A673 (cell line): ENCODE measurements around the gene MFF. TPM values are rescaled to one million over a fixed set of nuclear protein-coding genes. Genes with fewer than 3 reads are reported as not detected.
"Not testable (repeated sequence)": the region's sequence is repeated elsewhere in the genome, so short reads cannot be mapped to it uniquely, and the experiment has no call there.

ENCODE experiments used
- BruUV-seq: library from RNA; stranded (reverse); fragments of 400-500 nt; replicated peaks from 2 replicates; lab custom pipeline; 2021; lab: Mats Ljungman, UMichigan
- CTCF ChIA-PET: fragments of 300-600 bp; sonication (Branson Sonifier 250); formaldehyde crosslinking; loops from one replicate; lab custom pipeline; 2022; ENCODE audit warnings: antibody characterized with exemption; lab: Charles Lee
- POLR2A ChIA-PET: fragments of 300-600 bp; sonication (Branson Sonifier 250); formaldehyde crosslinking; loops from one replicate; lab custom pipeline; 2022; ENCODE audit warnings: antibody characterized with exemption; ENCODE audit not compliant: low non-redundant PET; lab: Charles Lee
- DNase-seq: peaks from one replicate; pipeline ENCODE4 v3.0.0-alpha.2; 2015; ENCODE audit warnings: low spot score
- H3K27ac ChIP-seq: fragments of 200-600 bp; sonication (generic); 2 replicates; pipeline ENCODE4 v1.5.1; 2016; ENCODE audit warnings: mixed run types, low read depth, mild to moderate bottlenecking, mixed read lengths, antibody characterized with exemption, low read length; ENCODE audit not compliant: poor library complexity, severe bottlenecking
- H3K27me3 ChIP-seq: fragments of 200-600 bp; sonication (generic); replicated peaks from 2 replicates; pipeline ENCODE4 v1.6.1; 2017; ENCODE audit warnings: mixed run types, low read depth, mild to moderate bottlenecking, mixed read lengths, antibody characterized with exemption, low read length; ENCODE audit not compliant: insufficient read depth, poor library complexity
- H3K36me3 ChIP-seq: fragments of 200-600 bp; sonication (generic); 2 replicates; pipeline ENCODE4 v1.6.1; 2016; ENCODE audit warnings: mixed run types, mild to moderate bottlenecking, mixed read lengths, antibody characterized with exemption, low read length; ENCODE audit not compliant: insufficient read depth, poor library complexity, severe bottlenecking
- H3K4me1 ChIP-seq: fragments of 200-600 bp; sonication (generic); 2 replicates; pipeline ENCODE4 v1.6.1; 2017; ENCODE audit warnings: mixed run types, mild to moderate bottlenecking, mixed read lengths, antibody characterized with exemption, low read length; ENCODE audit not compliant: insufficient read depth, poor library complexity, severe bottlenecking
- H3K4me3 ChIP-seq: fragments of 200-600 bp; sonication (generic); 2 replicates; pipeline ENCODE4 v1.5.1; 2016; ENCODE audit warnings: low read depth, mixed run types, mild to moderate bottlenecking, mixed read lengths, low read length; ENCODE audit not compliant: poor library complexity, severe bottlenecking
- H3K9me3 ChIP-seq: fragments of 200-600 bp; sonication (generic); 2 replicates; pipeline ENCODE4 v1.6.1; 2016; ENCODE audit warnings: mixed run types, low read depth, mild to moderate bottlenecking, mixed read lengths, antibody characterized with exemption, low read length; ENCODE audit not compliant: poor library complexity, severe bottlenecking
- EZH2 ChIP-seq: fragments of 200-600 bp; sonication (generic); IDR thresholded peaks from 2 replicates; pipeline ENCODE4 v1.6.1; 2017; ENCODE audit warnings: borderline replicate concordance, low read depth, mild to moderate bottlenecking, mixed read lengths, antibody characterized with exemption, low read length; ENCODE audit not compliant: poor library complexity, severe bottlenecking
- intact Hi-C: fragments of 100-400 bp; cut with micrococcal nuclease; formaldehyde crosslinking; loops from one replicate; pipeline ENCODE4 v1.10.0; 2022; ENCODE audit not compliant: unreplicated experiment
- total RNA-seq: library from RNA; stranded (reverse); gene quantifications from 2 replicates; pipeline ENCODE4 v1.2.3, GENCODE V29; 2021
- TF ChIP-seq, protein P1 (sequence below): fragments of 300-800, 200-600 bp; sonication (generic); conservative IDR thresholded peaks from 2 replicates; pipeline ENCODE4 v1.5.1; 2017; ENCODE audit warnings: low read depth, mild to moderate bottlenecking, antibody characterized with exemption, low read length, moderate library complexity, mixed read lengths

MFF gene
- total RNA-seq, 1 experiment from 2014 or later, result 113 TPM

DNA sequence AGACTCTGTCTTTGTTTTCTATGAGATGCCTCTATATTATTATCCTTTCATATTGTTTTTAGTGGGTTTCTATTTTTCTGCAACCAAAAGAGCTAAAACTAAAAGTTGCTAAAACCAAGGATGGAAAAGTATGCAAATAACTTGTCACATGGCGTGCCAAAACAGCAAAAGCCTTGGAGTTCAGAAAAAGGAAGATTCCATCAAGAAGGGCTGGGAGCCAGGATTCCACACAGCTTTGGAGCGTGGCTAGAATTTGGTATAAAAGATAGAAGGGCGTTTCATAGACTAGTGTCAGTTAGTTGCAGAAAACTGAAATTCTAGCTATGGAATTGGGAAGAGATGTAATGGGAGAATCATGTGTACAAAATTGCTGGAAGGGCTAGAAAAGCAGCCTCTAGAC, 58.6 kb downstream of the MFF start:
- Histone ChIP-seq H3K27ac (no peak overlapping the region), H3K27me3 (no peaks in the 10 kb centered on the region), H3K4me1 (peaks cover 2% of the 10 kb centered on the region), H3K4me3 (no peak overlapping the region), H3K9me3 (no peaks in the 10 kb centered on the region), H3K36me3 (no peaks in the 10 kb centered on the region)
- intact Hi-C loops, result no loop called here
- DNase-seq, result no peak
- TF ChIP-seq, protein P1, sequence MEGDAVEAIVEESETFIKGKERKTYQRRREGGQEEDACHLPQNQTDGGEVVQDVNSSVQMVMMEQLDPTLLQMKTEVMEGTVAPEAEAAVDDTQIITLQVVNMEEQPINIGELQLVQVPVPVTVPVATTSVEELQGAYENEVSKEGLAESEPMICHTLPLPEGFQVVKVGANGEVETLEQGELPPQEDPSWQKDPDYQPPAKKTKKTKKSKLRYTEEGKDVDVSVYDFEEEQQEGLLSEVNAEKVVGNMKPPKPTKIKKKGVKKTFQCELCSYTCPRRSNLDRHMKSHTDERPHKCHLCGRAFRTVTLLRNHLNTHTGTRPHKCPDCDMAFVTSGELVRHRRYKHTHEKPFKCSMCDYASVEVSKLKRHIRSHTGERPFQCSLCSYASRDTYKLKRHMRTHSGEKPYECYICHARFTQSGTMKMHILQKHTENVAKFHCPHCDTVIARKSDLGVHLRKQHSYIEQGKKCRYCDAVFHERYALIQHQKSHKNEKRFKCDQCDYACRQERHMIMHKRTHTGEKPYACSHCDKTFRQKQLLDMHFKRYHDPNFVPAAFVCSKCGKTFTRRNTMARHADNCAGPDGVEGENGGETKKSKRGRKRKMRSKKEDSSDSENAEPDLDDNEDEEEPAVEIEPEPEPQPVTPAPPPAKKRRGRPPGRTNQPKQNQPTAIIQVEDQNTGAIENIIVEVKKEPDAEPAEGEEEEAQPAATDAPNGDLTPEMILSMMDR, result no peak
- TF ChIP-seq EZH2, result no peak
- ChIA-PET CTCF (no interaction called here), POLR2A (no interaction called here)
- BruUV-seq, result no TSS peak

GRCh38 chr2:227386630-227387029, 61.6 kb downstream of the MFF start:
- CTCF ChIA-PET, result no interaction called here
- POLR2A ChIA-PET, result interaction anchor here (0.6 kb wide), 1 partner anchor 1067 kb away, joined by 4 read pairs; no protein-coding TSS in a partner anchor

DNA sequence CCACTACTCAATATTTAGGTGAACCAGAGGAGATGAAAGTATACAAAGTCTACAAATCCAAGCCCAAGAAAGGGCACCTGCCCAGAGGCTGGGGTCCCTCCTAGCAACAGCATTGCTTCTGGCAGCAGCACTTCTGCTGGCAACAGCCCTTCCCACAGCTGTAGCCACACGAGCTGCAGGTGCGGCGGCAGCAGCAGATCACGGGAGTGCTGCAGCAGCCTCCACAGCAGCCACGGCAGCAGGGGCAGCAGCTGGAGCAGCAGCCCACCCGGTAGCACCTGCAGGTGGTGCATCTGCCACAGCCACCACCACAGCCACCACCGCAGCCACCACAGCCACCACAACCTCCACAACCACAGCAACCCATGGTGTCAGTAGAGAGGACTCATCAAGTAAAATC, 62.5 kb downstream of the MFF start, which contains the start of gene SCYGR1:
SCYGR1 (minus strand) TSS at position 367 of the 400 bp plus-strand sequence; CDS start at position 367, 0 bp downstream.
- H3K4me3 ChIP-seq, POLR2A ChIA-PET, intact Hi-C loops, BruUV-seq, H3K9me3 ChIP-seq, H3K36me3 ChIP-seq, H3K27me3 ChIP-seq, H3K4me1 ChIP-seq, H3K27ac ChIP-seq, CTCF ChIA-PET, DNase-seq: not testable (repeated sequence)

More at GRCh38 chr2:227386630-227387029, 61.6 kb downstream of the MFF start:
- H3K4me3 ChIP-seq, result no peak overlapping the region
- H3K27ac ChIP-seq, result no peak overlapping the region
- no peak for DNase-seq
- BruUV-seq, result no TSS peak
- H3K4me1 ChIP-seq, result peaks cover 3% of the 10 kb centered on the region
- H3K9me3 ChIP-seq, result no peaks in the 10 kb centered on the region
- intact Hi-C loops, result no loop called here
- no peak for TF ChIP-seq EZH2
- TF ChIP-seq, protein P1, result no peak
- H3K27me3 ChIP-seq, result no peaks in the 10 kb centered on the region
- no peaks in the 10 kb centered on the region for H3K36me3 ChIP-seq

- intact Hi-C loops, result no loop called here
- no peaks in the 10 kb centered on the region for H3K27me3 ChIP-seq
- H3K4me1 ChIP-seq, result peaks cover 3% of the 10 kb centered on the region
- H3K36me3 ChIP-seq, result no peaks in the 10 kb centered on the region
- ChIA-PET CTCF (no interaction called here), POLR2A (no interaction called here)
- TF ChIP-seq, protein P1, result no peak
- TF ChIP-seq EZH2, result no peak
- no peaks in the 10 kb centered on the region for H3K9me3 ChIP-seq
- no peak for DNase-seq
- BruUV-seq, result no TSS peak
- no peak overlapping the region for H3K27ac ChIP-seq
- H3K4me3 ChIP-seq, result no peak overlapping the region
Observed at GRCh38 chr2:227388537-227389011, 63.5 kb downstream of the MFF start.
